ENCODE results near the gene ITGAX.
A peak's percentile ranks its signal among the peaks of the same experiment; 100 is the strongest.
"Not testable (repeated sequence)": the region's sequence is repeated elsewhere in the genome, so short reads cannot be mapped to it uniquely, and the experiment has no call there.

ITGAX gene

DNA sequence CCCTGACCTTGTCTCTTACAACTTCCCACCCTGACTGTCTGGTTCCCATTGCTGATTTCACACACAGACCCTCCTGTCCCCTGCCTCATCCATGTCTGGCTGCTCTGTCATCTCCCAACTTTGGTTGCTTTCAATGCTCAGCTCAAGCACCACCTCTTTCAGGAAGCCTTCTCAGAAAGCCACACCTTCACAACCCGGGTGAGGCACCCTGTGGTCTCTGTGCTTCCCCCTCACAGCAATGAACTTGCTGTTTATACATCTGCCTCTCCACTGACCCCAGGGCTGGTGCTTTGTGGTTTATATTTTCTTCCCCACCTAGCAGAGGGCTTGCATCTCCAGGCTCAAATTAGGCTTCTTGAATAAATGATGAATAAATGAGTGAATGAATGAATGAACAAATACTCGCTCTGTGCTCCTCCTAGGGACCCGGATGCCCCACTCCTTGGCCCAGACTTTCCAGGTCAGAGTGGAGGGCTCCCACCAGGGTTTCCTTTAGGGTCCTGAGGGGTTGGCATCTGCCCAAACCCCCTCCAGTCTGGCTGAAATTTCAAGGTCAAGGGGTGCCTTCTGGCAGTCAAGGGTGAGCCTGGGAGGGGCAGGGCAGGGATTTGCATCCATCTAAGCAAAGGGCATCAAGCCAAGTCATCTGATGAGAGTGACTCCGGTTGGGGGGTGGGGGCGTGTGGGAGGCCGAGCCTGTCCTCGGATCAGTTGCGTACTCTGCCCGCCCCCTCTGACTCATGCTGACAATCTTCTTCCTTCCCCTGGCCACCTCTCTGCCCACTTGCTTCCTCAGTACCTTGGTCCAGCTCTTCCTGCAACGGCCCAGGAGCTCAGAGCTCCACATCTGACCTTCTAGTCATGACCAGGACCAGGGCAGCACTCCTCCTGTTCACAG is at the start of gene ITGAX:
TSS of gene ITGAX (plus strand) at position 783 of the 898 bp plus-strand sequence. CDS start at position 862, 79 bp downstream.
- peak in 1 of 2 donors; percentile 39 for DNase-seq (ENCODE audit: low spot score in 2 of 2)
- H3K9me3 Mint-ChIP-seq, result no peaks in the 10 kb centered on the region
- H3K4me3 Mint-ChIP-seq, result peak within 1 kb of the TSS; percentile 66

DNA sequence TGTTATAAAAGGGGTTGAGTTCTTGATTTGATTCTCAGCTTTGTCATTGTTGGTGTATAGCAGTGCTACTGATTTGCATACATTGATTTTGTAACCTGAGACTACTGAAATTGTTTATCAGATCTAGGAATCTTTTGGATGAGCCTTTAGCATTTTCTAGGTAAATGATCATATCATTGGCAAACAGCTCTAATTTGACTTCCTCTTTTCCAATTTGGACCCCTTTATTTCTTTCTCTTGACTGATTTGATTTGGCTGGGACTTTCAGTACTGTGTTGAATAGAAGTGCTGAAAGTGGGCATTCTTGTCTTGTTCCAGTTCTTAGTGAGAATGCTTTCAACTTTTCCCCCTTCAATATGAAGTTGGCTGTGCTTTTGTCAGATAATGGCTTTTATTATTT is 49.8 kb upstream of the ITGAX start:
- no peak overlapping the region for H3K4me3 Mint-ChIP-seq
- peaks cover 18% of the 10 kb centered on the region for H3K4me1 Mint-ChIP-seq
- no peaks in the 10 kb centered on the region for H3K9me3 Mint-ChIP-seq
- DNase-seq (ENCODE audit: low spot score in 2 of 2) (no peak), ATAC-seq (replicated peaks; ENCODE audit: extremely low read depth, poor library complexity, severe bottlenecking) (no peak)
- H3K27ac Mint-ChIP-seq (ENCODE audit: low read depth), result peak overlapping the region; percentile 15
- peaks cover 2% of the 10 kb centered on the region for H3K36me3 Mint-ChIP-seq (ENCODE audit: insufficient read depth)
- H3K27me3 Mint-ChIP-seq, result peaks cover 2% of the 10 kb centered on the region

More for the DNA sequence above, at the start of gene ITGAX:
- H3K4me1 Mint-ChIP-seq, result peaks cover 54% of the 10 kb centered on the region
- peaks cover 2% of the 10 kb centered on the region for H3K36me3 Mint-ChIP-seq (ENCODE audit: insufficient read depth)
- H3K27ac Mint-ChIP-seq (ENCODE audit: low read depth), result peak within 1 kb of the TSS; percentile 76
- H3K27me3 Mint-ChIP-seq, result no peaks in the 10 kb centered on the region
- ATAC-seq (replicated peaks; ENCODE audit: extremely low read depth, poor library complexity, severe bottlenecking), result peak; percentile 93

DNA sequence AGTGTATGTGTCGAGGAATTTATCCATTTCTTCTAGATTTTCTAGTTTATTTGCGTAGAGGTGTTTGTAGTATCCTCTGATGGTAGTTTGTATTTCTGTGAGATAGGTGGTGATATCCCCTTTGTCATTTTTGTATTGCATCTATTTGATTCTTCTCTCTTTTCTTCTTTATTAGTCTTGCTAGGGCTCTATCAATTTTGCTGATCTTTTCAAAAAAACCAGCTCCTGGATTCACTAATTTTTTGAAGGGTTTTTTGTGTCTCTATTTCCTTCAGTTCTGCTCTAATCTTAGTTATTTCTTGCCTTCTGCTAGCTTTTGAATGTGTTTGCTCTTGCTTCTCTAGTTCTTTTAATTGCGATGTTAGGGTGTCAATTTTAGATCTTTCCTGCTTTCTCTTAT is 46.6 kb upstream of the ITGAX start:
- H3K4me3 Mint-ChIP-seq; H3K9me3 Mint-ChIP-seq; H3K27me3 Mint-ChIP-seq; DNase-seq (ENCODE audit: low spot score in 2 of 2); H3K27ac Mint-ChIP-seq (ENCODE audit: low read depth); H3K36me3 Mint-ChIP-seq (ENCODE audit: insufficient read depth); ATAC-seq (replicated peaks; ENCODE audit: extremely low read depth, poor library complexity, severe bottlenecking); H3K4me1 Mint-ChIP-seq: not testable (repeated sequence)

DNA sequence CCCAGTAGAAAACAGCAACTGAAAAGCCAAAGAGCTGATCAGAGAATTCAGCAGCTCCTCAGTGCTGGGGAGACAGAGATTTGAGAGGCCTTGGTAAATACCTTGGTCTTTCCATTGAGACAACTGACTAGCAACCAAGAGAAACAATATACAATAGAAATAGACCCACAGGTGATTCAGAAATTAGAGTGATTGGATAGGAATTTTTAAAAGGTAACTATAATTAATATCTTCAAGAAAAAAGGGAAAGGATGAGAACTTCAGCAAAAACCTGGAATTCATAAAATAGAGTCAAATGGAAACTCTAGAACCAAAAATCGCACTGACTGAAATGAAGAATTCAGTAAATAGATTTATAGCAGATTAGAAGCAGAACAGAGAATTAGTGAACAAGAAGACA is 32.5 kb upstream of the ITGAX start:
- H3K9me3 Mint-ChIP-seq, result peaks cover 15% of the 10 kb centered on the region
- ATAC-seq (replicated peaks; ENCODE audit: extremely low read depth, poor library complexity, severe bottlenecking), result no peak
- peaks cover 4% of the 10 kb centered on the region for H3K36me3 Mint-ChIP-seq (ENCODE audit: insufficient read depth)
- no peak overlapping the region for H3K4me3 Mint-ChIP-seq
- no peaks in the 10 kb centered on the region for H3K4me1 Mint-ChIP-seq
- H3K27ac Mint-ChIP-seq (ENCODE audit: low read depth), result no peak overlapping the region
- DNase-seq (ENCODE audit: low spot score in 2 of 2), result no peak
- peaks cover under 1% of the 10 kb centered on the region for H3K27me3 Mint-ChIP-seq

DNA sequence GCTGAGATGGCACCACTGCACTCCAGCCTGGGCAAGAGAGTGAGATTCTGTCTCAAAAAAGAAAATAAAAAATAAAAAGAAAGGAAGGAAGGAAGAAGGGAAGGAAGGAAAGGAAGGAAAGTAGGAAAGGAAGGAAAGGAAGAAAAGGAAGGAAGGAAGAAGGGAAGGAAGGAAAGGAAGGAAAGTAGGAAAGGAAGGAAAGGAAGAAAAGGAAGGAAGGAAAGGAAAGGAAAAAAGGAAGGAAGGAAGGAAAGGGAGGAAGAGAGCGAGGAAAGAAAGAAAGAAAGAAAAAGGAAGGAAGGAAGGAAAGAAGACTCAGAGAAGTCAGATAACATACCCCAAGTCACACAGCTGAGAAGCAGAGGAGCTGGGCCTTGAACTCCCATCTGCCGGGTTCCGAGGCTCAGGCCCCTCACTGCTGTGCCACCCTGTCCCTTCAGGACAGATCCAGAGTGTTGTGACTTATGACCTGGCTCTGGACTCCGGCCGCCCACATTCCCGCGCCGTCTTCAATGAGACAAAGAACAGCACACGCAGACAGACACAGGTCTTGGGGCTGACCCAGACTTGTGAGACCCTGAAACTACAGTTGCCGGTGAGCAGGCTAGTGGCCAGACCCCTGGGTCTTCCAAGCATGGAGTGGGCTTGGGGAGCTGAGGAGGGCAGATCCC is 30.9 kb upstream of the ITGAX start:
- Mint-ChIP-seq H3K9me3 (peaks cover 10% of the 10 kb centered on the region), H3K4me1 (peaks cover 8% of the 10 kb centered on the region), H3K36me3 (ENCODE audit: insufficient read depth) (peaks cover 4% of the 10 kb centered on the region)

DNA sequence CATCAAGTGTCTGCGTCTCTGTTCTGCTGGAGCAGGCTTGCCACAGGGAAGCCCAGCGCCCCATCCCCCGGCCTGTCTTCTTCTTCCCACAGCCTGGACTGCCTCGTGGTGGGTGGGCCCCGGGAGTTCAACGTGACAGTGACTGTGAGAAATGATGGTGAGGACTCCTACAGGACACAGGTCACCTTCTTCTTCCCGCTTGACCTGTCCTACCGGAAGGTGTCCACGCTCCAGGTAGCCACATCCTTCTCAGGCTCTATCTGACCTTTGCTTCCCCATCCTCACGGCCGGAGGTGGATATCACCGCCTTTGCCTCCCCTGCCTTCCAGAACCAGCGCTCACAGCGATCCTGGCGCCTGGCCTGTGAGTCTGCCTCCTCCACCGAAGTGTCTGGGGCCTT is 29.8 kb upstream of the ITGAX start:
- ATAC-seq (replicated peaks; ENCODE audit: extremely low read depth, poor library complexity, severe bottlenecking) (no peak), DNase-seq (ENCODE audit: low spot score in 2 of 2) (no peak)
- Mint-ChIP-seq H3K4me3 (no peak overlapping the region), H3K36me3 (ENCODE audit: insufficient read depth) (peaks cover 2% of the 10 kb centered on the region), H3K9me3 (peaks cover 10% of the 10 kb centered on the region), H3K27ac (ENCODE audit: low read depth) (no peak overlapping the region), H3K27me3 (no peaks in the 10 kb centered on the region), H3K4me1 (peaks cover 8% of the 10 kb centered on the region)

More for the DNA sequence above, 30.9 kb upstream of the ITGAX start:
- ATAC-seq (replicated peaks; ENCODE audit: extremely low read depth, poor library complexity, severe bottlenecking) (no peak), DNase-seq (ENCODE audit: low spot score in 2 of 2) (no peak)
- H3K4me3 Mint-ChIP-seq, result no peak overlapping the region
- peak overlapping the region; percentile 36 for H3K27ac Mint-ChIP-seq (ENCODE audit: low read depth)
- H3K27me3 Mint-ChIP-seq, result no peaks in the 10 kb centered on the region

DNA sequence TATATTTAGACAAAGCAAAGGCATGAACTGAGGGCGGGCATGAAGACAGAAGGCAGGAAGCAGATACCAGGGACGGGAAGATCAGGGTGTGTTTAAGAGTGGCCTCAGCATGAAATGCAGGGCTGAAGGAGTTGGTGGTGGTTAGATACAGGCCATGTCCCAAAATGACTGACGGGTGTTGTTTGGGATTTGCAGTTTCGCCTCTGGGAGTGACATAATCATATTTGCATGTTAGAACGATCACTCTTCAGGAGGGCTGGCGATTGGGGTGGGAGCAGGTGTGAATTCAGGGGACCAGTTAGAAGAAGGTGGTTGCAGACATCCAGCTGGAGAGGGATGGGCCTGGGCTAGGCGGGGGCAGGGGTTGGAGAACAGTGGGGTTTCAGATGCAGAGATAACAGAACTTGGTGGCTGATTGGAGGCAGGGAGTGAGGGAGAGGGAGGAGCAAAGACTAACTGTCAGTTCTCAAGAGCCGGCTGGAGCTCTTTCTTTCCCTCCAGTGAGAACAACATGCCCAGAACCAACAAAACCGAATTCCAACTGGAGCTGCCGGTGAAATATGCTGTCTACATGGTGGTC is 27.2 kb upstream of the ITGAX start:
- DNase-seq (ENCODE audit: low spot score in 2 of 2) (no peak), ATAC-seq (replicated peaks; ENCODE audit: extremely low read depth, poor library complexity, severe bottlenecking) (no peak)
- peaks cover 4% of the 10 kb centered on the region for H3K9me3 Mint-ChIP-seq
- no peak overlapping the region for H3K27ac Mint-ChIP-seq (ENCODE audit: low read depth)
- H3K27me3 Mint-ChIP-seq, result no peaks in the 10 kb centered on the region
- peaks cover 23% of the 10 kb centered on the region for H3K4me1 Mint-ChIP-seq
- no peak overlapping the region for H3K4me3 Mint-ChIP-seq
- H3K36me3 Mint-ChIP-seq (ENCODE audit: insufficient read depth), result no peaks in the 10 kb centered on the region

DNA sequence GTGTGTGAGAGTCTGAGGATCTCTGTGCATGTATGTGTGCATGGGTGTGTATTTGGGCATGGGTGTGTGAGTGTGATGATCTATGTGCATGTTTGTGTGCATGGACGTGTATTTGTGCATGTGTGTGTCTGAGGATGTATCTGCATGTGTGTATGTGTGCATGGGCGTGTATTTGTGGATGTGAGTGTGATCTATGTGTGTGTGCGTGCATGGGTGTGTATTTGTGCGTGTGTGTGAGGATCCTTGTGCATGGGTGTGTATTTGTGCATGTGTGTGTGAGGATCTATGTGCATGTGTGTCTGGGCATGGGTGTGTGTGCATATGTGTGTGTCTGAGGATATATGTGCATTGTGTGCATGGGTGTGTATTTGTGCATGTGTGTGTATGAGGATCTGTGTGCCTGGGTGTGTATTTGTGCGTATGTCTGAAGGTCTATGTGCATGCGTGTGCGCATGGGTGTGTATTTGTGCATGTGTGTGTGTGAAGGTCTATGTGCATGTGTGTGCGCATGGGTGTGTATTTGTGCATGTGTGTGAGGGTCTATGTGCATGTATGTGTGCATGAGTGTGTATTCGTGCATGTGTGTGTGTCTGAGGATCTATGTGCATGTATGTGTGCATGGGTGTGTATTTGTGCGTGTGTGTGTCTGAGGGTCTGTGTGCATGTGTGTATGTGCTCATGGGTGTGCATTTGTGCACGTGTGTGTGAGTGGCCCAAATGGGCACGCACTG is 26.5 kb upstream of the ITGAX start:
- DNase-seq (ENCODE audit: low spot score in 2 of 2) (no peak), ATAC-seq (replicated peaks; ENCODE audit: extremely low read depth, poor library complexity, severe bottlenecking) (no peak)
- no peaks in the 10 kb centered on the region for H3K27me3 Mint-ChIP-seq
- H3K4me3 Mint-ChIP-seq, result no peak overlapping the region
- H3K36me3 Mint-ChIP-seq (ENCODE audit: insufficient read depth), result no peaks in the 10 kb centered on the region
- peaks cover 23% of the 10 kb centered on the region for H3K4me1 Mint-ChIP-seq
- H3K27ac Mint-ChIP-seq (ENCODE audit: low read depth), result no peak overlapping the region
- no peaks in the 10 kb centered on the region for H3K9me3 Mint-ChIP-seq

DNA sequence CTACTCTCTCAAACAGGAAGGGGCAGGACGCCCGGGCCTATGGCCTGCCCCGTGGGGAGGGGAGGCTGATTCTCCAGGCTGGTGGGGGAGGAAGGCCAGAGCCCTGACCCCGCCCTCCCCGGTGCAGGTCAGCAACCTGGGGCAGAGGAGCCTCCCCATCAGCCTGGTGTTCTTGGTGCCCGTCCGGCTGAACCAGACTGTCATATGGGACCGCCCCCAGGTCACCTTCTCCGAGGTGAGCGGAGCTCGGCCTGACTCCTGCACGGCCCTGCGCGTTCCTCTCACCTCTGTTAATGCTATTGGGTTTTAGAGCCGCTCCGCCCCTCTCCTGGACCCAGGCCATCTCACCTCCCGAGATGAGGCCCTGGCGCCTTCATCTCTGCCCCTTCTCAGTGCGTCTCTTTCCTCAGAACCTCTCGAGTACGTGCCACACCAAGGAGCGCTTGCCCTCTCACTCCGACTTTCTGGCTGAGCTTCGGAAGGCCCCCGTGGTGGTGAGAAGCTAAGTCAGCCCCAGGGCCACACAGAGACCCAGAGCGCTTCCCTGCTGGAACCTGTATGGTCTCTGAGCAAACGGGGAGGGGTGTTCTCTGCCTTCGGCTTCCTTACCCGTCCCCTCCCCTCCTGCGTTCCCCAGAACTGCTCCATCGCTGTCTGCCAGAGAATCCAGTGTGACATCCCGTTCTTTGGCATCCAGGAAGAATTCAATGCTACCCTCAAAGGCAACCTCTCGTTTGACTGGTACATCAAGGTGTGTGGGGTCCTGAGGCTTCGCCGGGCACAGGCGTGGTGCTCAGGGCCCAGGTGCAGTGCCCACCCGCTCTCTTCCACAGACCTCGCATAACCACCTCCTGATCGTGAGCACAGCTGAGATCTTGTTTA is 25.1 kb upstream of the ITGAX start:
- Mint-ChIP-seq H3K4me1 (peaks cover 37% of the 10 kb centered on the region), H3K27ac (ENCODE audit: low read depth) (peak overlapping the region; percentile 83), H3K27me3 (no peaks in the 10 kb centered on the region), H3K4me3 (peak overlapping the region; percentile 75), H3K9me3 (no peaks in the 10 kb centered on the region), H3K36me3 (ENCODE audit: insufficient read depth) (no peaks in the 10 kb centered on the region)
- DNase-seq (ENCODE audit: low spot score in 2 of 2) (no peak), ATAC-seq (replicated peaks; ENCODE audit: extremely low read depth, poor library complexity, severe bottlenecking) (no peak)

DNA sequence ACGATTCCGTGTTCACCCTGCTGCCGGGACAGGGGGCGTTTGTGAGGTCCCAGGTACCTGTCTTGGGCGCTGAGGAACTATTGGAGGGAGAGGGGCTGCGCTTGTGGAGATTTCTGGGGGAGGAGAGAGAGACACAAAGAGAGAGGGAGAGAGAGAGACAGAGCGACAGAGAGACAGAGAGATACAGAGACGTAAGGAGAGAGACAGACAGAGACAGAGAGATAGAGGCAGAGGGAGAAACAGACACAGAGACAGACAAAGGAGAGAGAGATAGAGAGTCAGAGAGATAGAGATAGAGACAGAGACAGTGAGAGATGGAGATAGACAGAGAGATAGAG is 24.5 kb upstream of the ITGAX start:
- H3K4me3 Mint-ChIP-seq, result peak overlapping the region; percentile 75
- DNase-seq (ENCODE audit: low spot score in 2 of 2), result no peak
- H3K4me1 Mint-ChIP-seq, result peaks cover 37% of the 10 kb centered on the region
- H3K36me3 Mint-ChIP-seq (ENCODE audit: insufficient read depth), result no peaks in the 10 kb centered on the region
- no peaks in the 10 kb centered on the region for H3K9me3 Mint-ChIP-seq
- H3K27me3 Mint-ChIP-seq, result no peaks in the 10 kb centered on the region
- H3K27ac Mint-ChIP-seq (ENCODE audit: low read depth), result peak overlapping the region; percentile 83
- no peak for ATAC-seq (replicated peaks; ENCODE audit: extremely low read depth, poor library complexity, severe bottlenecking)

DNA sequence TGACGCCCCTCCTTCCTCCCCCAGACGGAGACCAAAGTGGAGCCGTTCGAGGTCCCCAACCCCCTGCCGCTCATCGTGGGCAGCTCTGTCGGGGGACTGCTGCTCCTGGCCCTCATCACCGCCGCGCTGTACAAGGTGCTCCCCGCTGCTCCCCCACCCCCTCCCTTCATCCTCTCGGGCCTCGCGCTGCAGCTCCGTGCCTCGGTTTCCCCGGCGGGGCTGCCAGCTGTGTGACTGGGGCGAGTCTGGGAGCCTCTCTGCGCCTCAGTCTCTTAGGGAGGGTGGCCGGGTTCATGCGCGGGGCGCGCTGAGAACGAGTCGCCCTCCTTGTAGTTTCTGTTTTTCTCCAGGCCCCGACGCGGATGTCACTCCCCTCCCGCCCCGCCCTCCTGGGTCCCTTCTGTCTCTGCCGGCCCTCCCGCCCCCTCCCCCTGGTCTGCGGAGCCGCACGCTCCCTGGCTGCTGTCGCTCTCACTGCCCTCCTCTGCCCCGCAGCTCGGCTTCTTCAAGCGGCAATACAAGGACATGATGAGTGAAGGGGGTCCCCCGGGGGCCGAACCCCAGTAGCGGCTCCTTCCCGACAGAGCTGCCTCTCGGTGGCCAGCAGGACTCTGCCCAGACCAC is 23.7 kb upstream of the ITGAX start:
- Mint-ChIP-seq H3K4me3 (peak overlapping the region; percentile 75), H3K27me3 (no peaks in the 10 kb centered on the region)
- no peak for DNase-seq (ENCODE audit: low spot score in 2 of 2)

More for the DNA sequence above, 23.7 kb upstream of the ITGAX start:
- H3K36me3 Mint-ChIP-seq (ENCODE audit: insufficient read depth), result no peaks in the 10 kb centered on the region
- H3K27ac Mint-ChIP-seq (ENCODE audit: low read depth), result peak overlapping the region; percentile 83
- no peaks in the 10 kb centered on the region for H3K9me3 Mint-ChIP-seq
- peak; percentile 78 for ATAC-seq (replicated peaks; ENCODE audit: extremely low read depth, poor library complexity, severe bottlenecking)
- H3K4me1 Mint-ChIP-seq, result peaks cover 37% of the 10 kb centered on the region

Measured in central memory CD8-positive, alpha-beta T cell (primary cell).